ENCODE data around the gene MEGF11.

- TF ChIP-seq POLR2A (IDR thresholded peaks at IDR 0.05; ENCODE audit: low read depth, low read length) (no peak), POLR2AphosphoS5 (IDR thresholded peaks at IDR 0.05; ENCODE audit: low read depth, low read length) (no peak), TAF1 (IDR thresholded peaks at IDR 0.05; ENCODE audit: low read depth, low read length) (no peak), SPI1 (IDR thresholded peaks at IDR 0.05; ENCODE audit: low read depth, low read length) (no peak)
These were observed 204.2 kb downstream of the MEGF11 start for GRCh38 chr15:66049353-66049752.

Data from GM12891 (cell line).